Activated naive CD4-positive, alpha-beta T cell (primary cell): ENCODE measurements around the gene TMEM132D.
"Not testable (repeated sequence)": the region's sequence is repeated elsewhere in the genome, so short reads cannot be mapped to it uniquely, and the experiment has no call there.

Source experiments
- DNase-seq, 4 experiments: peaks; one replicate each; lab custom pipeline; 2025; lab: John Stamatoyannopoulos, UW

The TMEM132D gene

DNA sequence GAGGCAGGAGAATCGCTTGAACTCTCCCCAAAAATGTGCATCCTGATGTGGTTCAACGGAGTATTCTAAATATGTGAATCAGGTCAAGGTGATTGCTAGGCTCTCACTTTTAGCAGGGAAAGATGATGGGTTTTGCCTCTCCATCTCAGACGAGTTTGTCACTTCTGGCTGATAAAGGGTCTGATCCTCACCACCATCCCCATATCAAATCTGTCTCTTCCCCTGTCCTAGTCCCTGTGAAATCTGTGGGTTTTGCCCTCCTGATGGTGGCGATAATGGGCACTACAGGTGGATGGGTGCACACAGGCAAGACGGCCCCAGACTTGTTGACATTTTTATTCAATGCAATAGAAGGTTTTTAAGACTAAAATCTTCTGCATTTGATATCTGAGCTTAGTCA is 665.9 kb downstream of the TMEM132D start:
- no peak for DNase-seq

- no peak for DNase-seq
These were observed 669.6 kb downstream of the TMEM132D start for GRCh38 chr12:129234209-129234608.

- DNase-seq: no peak
These were observed 672.3 kb downstream of the TMEM132D start for GRCh38 chr12:129231491-129231890.

DNA sequence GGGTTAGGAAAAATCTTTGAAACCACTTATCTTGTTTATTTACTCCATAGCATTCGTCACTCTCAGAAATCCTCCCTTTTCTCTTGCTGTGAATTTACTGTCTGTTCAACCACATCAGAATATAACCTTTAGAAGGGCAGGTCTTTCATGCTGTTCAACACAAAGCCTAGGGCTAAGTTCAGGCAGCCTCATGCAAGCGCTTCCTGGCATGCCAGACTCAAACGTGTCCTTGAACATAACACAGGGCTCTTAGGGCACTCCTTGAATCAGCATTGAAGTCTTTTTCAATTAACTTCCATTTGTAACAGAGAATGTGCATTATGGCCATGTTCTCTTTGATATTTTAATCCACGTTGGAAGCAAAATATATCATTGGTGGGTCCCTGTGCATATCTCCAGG is 672.8 kb downstream of the TMEM132D start:
- no peak for DNase-seq

- no peak for DNase-seq
These were observed 677.0 kb downstream of the TMEM132D start for GRCh38 chr12:129226851-129227250.

DNA sequence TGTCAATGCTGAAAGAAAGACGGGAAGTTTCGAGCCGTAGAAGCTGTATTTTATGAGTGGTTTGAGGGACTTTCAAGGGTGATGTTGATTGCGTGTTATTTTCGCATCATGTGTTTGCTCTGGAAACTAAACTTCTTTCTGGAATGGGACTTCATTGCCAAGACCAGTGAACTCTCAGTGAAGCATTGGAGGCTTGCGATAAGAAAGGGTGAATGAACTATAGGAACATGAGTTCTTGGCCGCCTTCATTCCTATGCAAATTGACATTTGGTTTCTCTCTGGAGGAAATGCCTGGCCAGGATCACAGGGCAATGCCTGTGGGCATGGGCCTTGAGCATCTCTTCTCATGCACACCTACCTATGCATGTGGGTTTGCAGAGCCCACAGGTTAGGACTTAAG is 677.8 kb downstream of the TMEM132D start:
- DNase-seq: no peak

DNA sequence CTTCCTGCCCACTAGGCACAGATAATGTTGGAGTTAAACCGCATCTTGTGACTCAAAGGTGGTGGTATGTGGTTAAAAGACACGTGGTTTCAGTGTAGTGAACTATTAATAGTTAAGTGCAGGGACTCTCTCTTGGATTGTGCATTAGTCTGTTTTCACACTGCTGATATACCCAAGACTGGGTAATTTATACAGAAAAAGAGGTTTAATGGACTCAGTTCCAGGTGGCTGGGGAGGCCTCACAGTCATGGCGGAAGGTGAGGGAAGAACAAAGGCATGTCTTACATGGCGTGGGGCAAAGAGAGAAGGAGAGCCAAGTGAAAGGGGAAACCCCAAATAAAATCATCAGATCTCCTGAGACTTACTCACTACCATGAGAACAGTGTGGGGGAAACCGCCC is 688.3 kb downstream of the TMEM132D start:
- DNase-seq: no peak

- no peak for DNase-seq
These were observed 690.3 kb downstream of the TMEM132D start for GRCh38 chr12:129213551-129213950.

- no peak for DNase-seq
These were observed 691.8 kb downstream of the TMEM132D start for GRCh38 chr12:129211862-129212630.

DNA sequence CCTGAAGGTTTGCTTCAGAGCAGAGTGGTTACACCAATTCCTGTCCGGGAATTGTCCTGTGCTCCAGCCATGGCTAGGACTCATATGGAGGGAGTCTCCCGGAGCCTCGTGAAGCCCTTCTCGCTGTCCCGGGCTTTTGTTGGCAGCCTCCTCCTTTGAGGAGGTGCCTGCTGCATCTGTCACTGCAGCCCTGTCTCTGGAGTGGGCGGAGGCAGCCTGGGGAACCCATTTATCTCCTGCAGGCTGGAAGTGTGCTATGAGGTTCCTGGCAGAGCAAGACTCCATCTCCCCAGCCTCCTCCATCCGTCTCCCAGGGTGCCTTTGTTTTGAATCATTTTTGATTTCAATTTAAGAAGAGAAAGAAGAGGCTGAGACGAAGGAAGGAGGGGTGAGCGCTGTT is 695.3 kb downstream of the TMEM132D start:
- no peak for DNase-seq

DNA sequence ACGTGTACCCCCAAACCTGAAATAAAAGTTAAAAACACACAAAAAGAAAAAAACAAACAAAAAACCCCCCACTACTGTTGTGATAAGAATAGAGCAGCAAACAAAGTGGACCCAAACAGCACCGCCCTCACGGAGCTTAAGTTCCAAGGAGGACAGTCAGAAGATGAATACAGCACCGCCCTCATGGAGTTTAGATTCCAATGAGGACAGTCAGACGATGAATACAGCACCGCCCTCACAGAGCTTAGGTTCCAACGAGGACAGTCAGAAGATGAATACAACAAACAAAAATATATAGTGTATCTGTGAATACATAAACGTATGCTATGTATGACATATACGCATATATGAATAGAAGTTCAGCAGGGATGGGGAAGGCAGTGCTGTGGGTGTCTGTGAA is 696.7 kb downstream of the TMEM132D start:
- DNase-seq: no peak

GRCh38 chr12:129203456-129203855 is 700.4 kb downstream of the TMEM132D start:
- DNase-seq: no peak

DNA sequence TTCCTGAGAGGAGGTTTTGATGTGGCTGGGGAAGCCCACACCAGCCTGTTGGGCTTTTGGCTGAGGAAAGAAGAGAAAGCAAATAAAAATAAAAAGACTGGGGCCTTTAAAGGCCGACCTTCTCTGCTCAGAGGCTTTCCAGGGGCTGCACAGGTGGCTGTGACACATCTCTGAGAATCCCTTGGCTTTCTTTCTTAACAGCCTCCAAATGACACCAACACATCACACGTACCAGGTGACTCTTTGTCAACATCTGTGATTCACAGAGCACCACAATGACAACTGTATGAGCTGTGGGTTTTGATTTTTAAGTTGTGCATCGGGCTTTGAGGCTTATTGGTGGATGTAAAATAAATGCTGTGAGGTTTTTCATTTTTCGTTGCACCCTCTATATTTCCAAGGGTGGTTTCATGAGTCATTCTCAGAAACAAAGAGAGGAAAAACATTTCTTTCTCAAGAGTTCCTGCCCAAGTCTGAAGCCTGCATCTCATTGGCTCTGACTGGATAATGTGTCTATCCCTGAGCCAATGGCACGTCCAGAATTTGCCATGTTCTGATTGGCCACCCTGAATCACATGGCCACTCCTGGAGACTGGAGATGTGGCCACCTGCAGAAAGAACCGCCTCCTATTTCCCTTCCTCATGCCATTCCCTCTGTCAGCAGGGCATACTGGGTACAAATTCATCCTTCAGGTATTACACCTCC is 701.6 kb downstream of the TMEM132D start:
- DNase-seq: no peak

GRCh38 chr12:129201029-129201428 is 702.8 kb downstream of the TMEM132D start:
- no peak for DNase-seq

GRCh38 chr12:129200576-129200975 is 703.2 kb downstream of the TMEM132D start:
- DNase-seq: no peak

DNA sequence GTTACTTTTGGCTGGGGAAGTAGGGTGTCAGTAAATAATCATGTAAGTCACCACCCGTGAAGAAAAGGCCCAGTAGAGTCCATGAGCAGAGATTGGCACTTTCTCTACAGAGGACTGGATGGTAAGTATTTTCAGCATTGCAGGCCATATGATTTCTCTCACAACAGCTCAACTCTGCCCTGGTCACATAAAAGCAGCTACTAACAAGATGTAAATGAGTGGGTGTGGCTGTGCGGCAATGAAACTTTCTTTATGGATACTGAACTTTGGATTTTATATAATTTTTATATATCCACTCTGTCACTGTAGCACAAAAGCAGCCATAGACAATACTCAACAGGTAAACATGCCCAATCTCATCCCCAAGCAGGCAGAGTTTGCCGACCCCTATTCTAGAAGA is 706.9 kb downstream of the TMEM132D start:
- no peak for DNase-seq

- DNase-seq: no peak
These were observed 708.7 kb downstream of the TMEM132D start for GRCh38 chr12:129195081-129195480.

DNA sequence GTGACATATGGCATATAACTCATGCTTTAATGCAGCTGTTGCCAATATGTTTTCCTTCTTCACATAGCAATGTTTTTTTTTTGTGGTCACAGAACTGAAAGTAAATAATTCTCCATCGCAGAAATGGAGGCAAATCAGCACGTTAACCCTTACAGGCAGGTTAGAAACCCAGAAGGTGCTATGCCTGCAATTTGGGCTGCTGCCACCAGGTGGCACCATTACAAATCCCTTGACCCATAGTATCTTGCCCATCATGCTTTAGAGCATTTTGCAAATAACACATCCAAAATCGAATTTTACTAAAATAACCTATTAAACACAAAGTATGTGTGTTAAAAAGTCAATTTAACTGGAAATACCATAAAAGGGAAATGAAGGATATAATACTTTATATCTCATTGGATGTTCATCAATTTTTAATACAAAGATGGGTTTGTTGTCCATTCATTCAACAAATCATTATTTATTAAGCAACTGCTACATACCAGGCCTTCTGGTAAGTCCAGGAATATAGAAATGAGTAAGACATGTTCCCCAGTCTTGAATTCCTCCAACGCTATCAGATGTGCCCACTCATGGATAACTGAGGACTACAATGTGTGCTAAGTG is 710.5 kb downstream of the TMEM132D start:
- DNase-seq: no peak

- DNase-seq: no peak
These were observed 713.0 kb downstream of the TMEM132D start for GRCh38 chr12:129190827-129191226.

GRCh38 chr12:129189879-129190278 is 713.9 kb downstream of the TMEM132D start:
- not testable (repeated sequence) for DNase-seq

- no peak for DNase-seq
These were observed 716.9 kb downstream of the TMEM132D start for GRCh38 chr12:129186952-129187351.

DNA sequence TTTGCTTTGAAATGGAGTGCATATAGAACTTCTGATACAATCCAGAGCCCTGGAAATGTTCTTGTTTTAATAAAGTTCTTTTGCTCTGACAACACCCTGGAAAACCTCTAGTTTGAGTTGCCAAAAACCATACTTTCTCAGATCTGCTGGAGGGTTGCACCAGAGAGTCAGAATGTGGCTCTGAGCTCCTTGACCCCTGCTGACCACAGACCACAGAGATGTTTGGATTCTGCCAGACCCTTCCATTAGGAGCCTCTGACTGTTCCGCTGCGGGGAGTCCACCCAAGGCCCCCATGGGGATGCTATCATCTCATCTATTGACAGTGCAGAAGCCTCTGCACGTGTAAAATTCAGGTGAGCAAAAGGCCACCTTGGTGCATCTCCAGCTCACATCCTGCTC is 718.0 kb downstream of the TMEM132D start:
- DNase-seq: no peak
